SU-DHL-6 (cell line): ENCODE data around the gene LHFPL5.

Experiments used
- H2AFZ ChIP-seq: fragments of 200-600 bp; sonication (generic); 2 replicates; pipeline ENCODE4 v1.6.1; 2014; ENCODE audit warnings: low read depth, mild to moderate bottlenecking, moderate library complexity, mixed read lengths, antibody characterized with exemption, low read length; ENCODE audit not compliant: severe bottlenecking
- H3F3A ChIP-seq: fragments of 200-600 bp; shearing (Covaris generic); 2 replicates; pipeline ENCODE4 v1.6.0; 2016; ENCODE audit warnings: antibody characterized with exemption, mild to moderate bottlenecking; ENCODE audit not compliant: insufficient read depth
- H3K27ac ChIP-seq: fragments of 200-600 bp; sonication (generic); 2 replicates; pipeline ENCODE4 v1.5.1; 2016; ENCODE audit warnings: low read depth, mild to moderate bottlenecking, low read length, moderate library complexity, mixed read lengths
- H3K27me3 ChIP-seq: fragments of 200-600 bp; sonication (generic), shearing (Covaris generic); 2 replicates; pipeline ENCODE4 v1.6.0; 2014; ENCODE audit warnings: mild to moderate bottlenecking, low read length
- H3K36me3 ChIP-seq: fragments of 200-600 bp; sonication (generic); 2 replicates; pipeline ENCODE4 v1.6.1; 2014; ENCODE audit warnings: mild to moderate bottlenecking, low read length, mixed read lengths
- H3K4me2 ChIP-seq: fragments of 300-600, 200-600 bp; shearing (Covaris generic), sonication (generic); 2 replicates; pipeline ENCODE4 v1.6.0; 2014; ENCODE audit warnings: low read length, low read depth, mild to moderate bottlenecking; ENCODE audit not compliant: poor library complexity, severe bottlenecking
- H3K4me3 ChIP-seq: fragments of 200-600 bp; sonication (generic); 2 replicates; pipeline ENCODE4 v1.5.1; 2014; ENCODE audit warnings: antibody characterized with exemption, low read length, mild to moderate bottlenecking, mixed read lengths; ENCODE audit not compliant: insufficient read depth, poor library complexity, severe bottlenecking
- H3K79me2 ChIP-seq: fragments of 200-600 bp; sonication (generic); 2 replicates; pipeline ENCODE4 v1.6.1; 2014; ENCODE audit warnings: mild to moderate bottlenecking, low read length, moderate library complexity; ENCODE audit not compliant: insufficient read depth
- H3K9ac ChIP-seq: fragments of 200-600 bp; sonication (generic); 2 replicates; pipeline ENCODE4 v1.7.0; 2014; ENCODE audit warnings: mild to moderate bottlenecking, low read length
- H3K9me2 ChIP-seq: fragments of 200-600 bp; sonication (generic); replicated peaks from 2 replicates; pipeline ENCODE4 v1.6.1; 2014; ENCODE audit warnings: low read length; ENCODE audit not compliant: insufficient read depth
- H3K9me3 ChIP-seq: fragments of 200-600 bp; sonication (generic); 2 replicates; pipeline ENCODE4 v1.6.1; 2014; ENCODE audit warnings: low read length, mixed read lengths; ENCODE audit not compliant: insufficient read depth
- H4K20me1 ChIP-seq: fragments of 200-600 bp; sonication (generic); 2 replicates; pipeline ENCODE4 v1.6.1; 2014; ENCODE audit warnings: low read depth, mild to moderate bottlenecking, antibody characterized with exemption, low read length, moderate library complexity, mixed read lengths
- CTCF ChIP-seq: fragments of 200-600 bp; sonication (generic); IDR thresholded peaks from one replicate; pipeline ENCODE4 v1.5.1; 2017; ENCODE audit warnings: antibody characterized with exemption, mild to moderate bottlenecking, low read length, moderate library complexity; ENCODE audit not compliant: insufficient read depth, poor library complexity, severe bottlenecking
- EZH2phosphoT487 ChIP-seq: fragments of 200-600 bp; sonication (generic), shearing (Covaris generic); conservative IDR thresholded peaks from 2 replicates; pipeline ENCODE4 v1.6.1; 2018; ENCODE audit warnings: mild to moderate bottlenecking, antibody characterized with exemption, low read length, moderate library complexity, mixed read lengths

The LHFPL5 gene

DNA sequence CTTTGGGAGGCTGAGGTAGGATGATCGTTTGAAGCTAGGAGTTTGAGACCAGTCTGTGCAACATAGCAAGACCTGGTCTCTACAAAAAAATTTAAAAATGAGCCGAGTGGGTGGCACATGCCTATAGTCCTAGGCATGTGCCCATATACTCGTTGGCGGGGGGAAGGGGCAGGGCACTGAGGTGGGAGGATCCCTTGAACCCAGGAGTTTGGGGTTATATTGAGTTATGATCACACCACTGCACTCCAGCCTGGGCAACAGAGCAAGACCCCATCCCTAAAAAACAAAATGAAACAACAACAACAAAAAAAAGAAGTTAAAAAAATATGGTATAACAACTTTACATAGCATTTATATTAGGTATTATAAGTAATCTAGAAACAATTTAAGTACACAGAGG, 47.8 kb downstream of the LHFPL5 start:
- no peaks in the 10 kb centered on the region for H3K9me2 ChIP-seq
- no peaks in the 10 kb centered on the region; the same call in 1 of the 2 replicates for H3F3A ChIP-seq
- H4K20me1 ChIP-seq = no peaks in the 10 kb centered on the region
- TF ChIP-seq EZH2phosphoT487 = no peak
- no peak for TF ChIP-seq CTCF
- no peaks in the 10 kb centered on the region for H3K9me3 ChIP-seq
- no peak overlapping the region for H3K9ac ChIP-seq
- H3K27ac ChIP-seq = no peak overlapping the region
- H3K27me3 ChIP-seq = no peaks in the 10 kb centered on the region
- H3K36me3 ChIP-seq = peaks cover 75% of the 10 kb centered on the region
- H3K79me2 ChIP-seq = no peaks in the 10 kb centered on the region
- H2AFZ ChIP-seq = no peak overlapping the region
- H3K4me3 ChIP-seq = no peak overlapping the region
- no peak overlapping the region for H3K4me2 ChIP-seq

DNA sequence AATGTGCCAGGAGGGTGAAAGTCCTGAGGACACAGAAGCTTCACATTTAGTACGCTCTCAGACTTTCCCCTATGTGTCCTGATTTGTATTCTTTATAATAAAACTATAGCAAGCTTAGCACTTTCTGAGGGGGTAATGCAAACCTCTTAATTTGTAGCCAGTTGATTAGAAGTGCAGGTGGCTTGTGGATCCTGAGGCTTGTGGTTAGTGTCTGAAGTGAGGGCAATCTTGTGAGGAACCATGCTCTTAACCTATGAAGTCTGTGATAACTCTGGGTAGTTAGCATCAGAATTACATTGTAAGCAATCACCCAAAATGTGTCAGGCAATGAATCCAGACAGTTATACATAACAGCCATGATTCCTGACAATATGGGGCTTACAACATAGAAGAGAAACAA, 51.1 kb downstream of the LHFPL5 start:
- no peak overlapping the region for H3K4me2 ChIP-seq
- H3F3A ChIP-seq = no peaks in the 10 kb centered on the region; the same call in 1 of the 2 replicates
- peaks cover 76% of the 10 kb centered on the region for H3K36me3 ChIP-seq
- H2AFZ ChIP-seq = no peak overlapping the region
- TF ChIP-seq EZH2phosphoT487 = no peak
- no peak for TF ChIP-seq CTCF
- H3K27me3 ChIP-seq = no peaks in the 10 kb centered on the region
- no peaks in the 10 kb centered on the region for H3K9me3 ChIP-seq
- no peaks in the 10 kb centered on the region for H3K9me2 ChIP-seq
- no peaks in the 10 kb centered on the region for H3K79me2 ChIP-seq
- no peak overlapping the region for H3K27ac ChIP-seq
- H4K20me1 ChIP-seq = no peaks in the 10 kb centered on the region
- H3K9ac ChIP-seq = no peak overlapping the region
- H3K4me3 ChIP-seq = no peak overlapping the region

DNA sequence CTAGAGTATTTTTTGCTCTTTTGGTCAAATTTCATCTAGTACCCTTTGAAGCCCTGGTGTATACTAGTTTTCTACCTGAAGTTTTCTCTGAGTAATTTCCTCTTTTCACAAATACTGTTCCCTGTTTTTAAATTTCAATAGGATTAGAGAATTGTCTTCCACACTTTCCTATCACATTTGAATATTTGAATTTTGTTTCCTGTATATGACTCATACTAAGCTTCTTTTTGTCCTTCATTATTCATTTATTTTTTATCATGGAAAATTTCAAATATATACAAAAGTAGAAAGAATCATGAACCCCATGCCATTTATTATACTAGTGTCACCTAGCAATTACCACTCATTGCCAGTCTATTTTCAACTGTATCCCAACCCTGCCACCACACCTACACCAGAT, 52.7 kb downstream of the LHFPL5 start:
- no peak overlapping the region for H3K27ac ChIP-seq
- no peaks in the 10 kb centered on the region for H3K9me3 ChIP-seq
- H3K4me3 ChIP-seq = no peak overlapping the region
- no peak overlapping the region for H2AFZ ChIP-seq
- TF ChIP-seq CTCF (no peak), EZH2phosphoT487 (no peak)
- no peaks in the 10 kb centered on the region for H3K79me2 ChIP-seq
- no peaks in the 10 kb centered on the region for H3K9me2 ChIP-seq
- H3K9ac ChIP-seq = no peak overlapping the region
- H3K27me3 ChIP-seq = no peaks in the 10 kb centered on the region
- no peak overlapping the region for H3K4me2 ChIP-seq
- peaks cover 63% of the 10 kb centered on the region for H3K36me3 ChIP-seq
- H3F3A ChIP-seq = no peaks in the 10 kb centered on the region; the same call in 1 of the 2 replicates
- H4K20me1 ChIP-seq = no peaks in the 10 kb centered on the region

DNA sequence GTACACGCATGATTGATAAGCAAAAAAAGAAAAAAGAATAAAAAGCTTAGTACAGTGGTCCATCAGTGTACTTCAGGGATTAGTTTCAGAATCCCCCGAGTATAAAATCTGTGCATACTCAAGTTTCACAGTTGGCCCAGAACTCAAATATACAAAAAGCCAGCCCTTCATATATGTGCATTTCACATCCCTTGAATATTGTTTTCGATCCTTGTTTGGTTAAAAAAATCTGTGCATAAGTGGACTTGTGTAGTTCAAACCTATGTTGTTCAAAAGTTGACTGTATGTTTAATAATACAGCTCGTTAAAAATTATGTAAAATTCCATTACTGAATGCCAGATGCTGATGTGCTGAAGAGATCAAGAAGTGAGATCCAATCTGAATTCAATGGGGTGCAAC, 54.2 kb downstream of the LHFPL5 start:
- no peak overlapping the region for H3K4me2 ChIP-seq
- H4K20me1 ChIP-seq = no peaks in the 10 kb centered on the region
- peaks cover 7% of the 10 kb centered on the region; the same call in 1 of the 2 replicates for H3K79me2 ChIP-seq
- no peak overlapping the region for H3K4me3 ChIP-seq
- H3K9me2 ChIP-seq = no peaks in the 10 kb centered on the region
- TF ChIP-seq EZH2phosphoT487 (no peak), CTCF (no peak)
- no peaks in the 10 kb centered on the region for H3K27me3 ChIP-seq
- H3K27ac ChIP-seq = no peak overlapping the region
- no peak overlapping the region for H2AFZ ChIP-seq
- no peaks in the 10 kb centered on the region; the same call in 1 of the 2 replicates for H3F3A ChIP-seq
- no peak overlapping the region for H3K9ac ChIP-seq
- peaks cover 64% of the 10 kb centered on the region for H3K36me3 ChIP-seq
- no peaks in the 10 kb centered on the region for H3K9me3 ChIP-seq
